ENCODE results near the gene DCTN4. TPM values are rescaled to one million over a fixed set of nuclear protein-coding genes. Genes with fewer than 3 reads are reported as not detected.

The DCTN4 gene
- total and polyA plus RNA-seq, 9 of the 15 experiments (the other 6 are each of a cell fraction or from before 2014, with no cell fraction given) = 20.4 to 64.9 (median 49.9) TPM

DNA sequence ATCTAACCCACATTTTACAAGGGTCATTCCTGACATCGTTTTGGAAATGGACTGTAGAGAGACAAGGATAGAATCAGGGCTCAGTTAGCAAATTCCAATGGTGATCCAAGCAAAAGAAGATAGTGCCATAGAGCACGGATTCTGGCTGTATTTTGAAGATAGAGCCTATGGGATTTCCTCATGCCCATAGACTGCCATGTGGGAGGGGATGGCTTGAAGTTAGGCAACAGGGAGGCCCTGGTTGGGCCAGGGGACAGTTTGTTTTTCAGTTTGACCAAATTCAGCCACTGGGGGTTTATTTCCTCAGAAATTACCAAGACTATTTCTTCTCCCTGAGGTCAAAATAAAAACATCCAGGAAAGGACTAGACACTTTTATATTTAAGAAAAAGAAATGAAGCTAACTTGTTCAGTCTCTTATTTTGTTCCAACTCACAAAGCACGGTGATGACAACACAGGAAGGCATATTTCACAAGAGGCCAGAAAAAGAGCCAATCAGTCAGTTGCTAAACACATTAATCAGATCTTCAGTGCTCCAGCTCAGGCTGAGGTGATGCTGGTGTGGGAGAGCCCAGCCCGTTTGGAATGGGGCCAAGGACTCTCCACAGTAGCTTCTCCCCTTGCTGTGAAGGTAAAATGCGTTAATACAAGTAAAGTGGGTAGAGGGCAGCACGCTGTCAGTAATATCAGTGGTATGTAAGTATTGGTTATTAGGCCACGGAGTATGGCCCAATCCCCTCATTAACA, 4.4 kb upstream of the DCTN4 start (continued):
- TF ChIP-seq PRDM10 (IDR thresholded peaks at IDR 0.05; ENCODE audit: partially characterized antibody) = peak; percentile 54
- no peak for TF ChIP-seq SRSF7 (optimal IDR thresholded peaks at IDR 0.05; ENCODE audit: low read depth, low read length)
- TF ChIP-seq PCBP2 (IDR thresholded peaks at IDR 0.05; ENCODE audit: low read depth, low read length, poor library complexity, severe bottlenecking) = no peak
- TF ChIP-seq, protein P1, sequence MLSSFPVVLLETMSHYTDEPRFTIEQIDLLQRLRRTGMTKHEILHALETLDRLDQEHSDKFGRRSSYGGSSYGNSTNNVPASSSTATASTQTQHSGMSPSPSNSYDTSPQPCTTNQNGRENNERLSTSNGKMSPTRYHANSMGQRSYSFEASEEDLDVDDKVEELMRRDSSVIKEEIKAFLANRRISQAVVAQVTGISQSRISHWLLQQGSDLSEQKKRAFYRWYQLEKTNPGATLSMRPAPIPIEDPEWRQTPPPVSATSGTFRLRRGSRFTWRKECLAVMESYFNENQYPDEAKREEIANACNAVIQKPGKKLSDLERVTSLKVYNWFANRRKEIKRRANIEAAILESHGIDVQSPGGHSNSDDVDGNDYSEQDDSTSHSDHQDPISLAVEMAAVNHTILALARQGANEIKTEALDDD (IDR thresholded peaks at IDR 0.05) = peak; percentile 82
- no peak for TF ChIP-seq HNRNPL (IDR thresholded peaks at IDR 0.05; ENCODE audit: low read depth, low read length)
- TF ChIP-seq, protein P2, sequence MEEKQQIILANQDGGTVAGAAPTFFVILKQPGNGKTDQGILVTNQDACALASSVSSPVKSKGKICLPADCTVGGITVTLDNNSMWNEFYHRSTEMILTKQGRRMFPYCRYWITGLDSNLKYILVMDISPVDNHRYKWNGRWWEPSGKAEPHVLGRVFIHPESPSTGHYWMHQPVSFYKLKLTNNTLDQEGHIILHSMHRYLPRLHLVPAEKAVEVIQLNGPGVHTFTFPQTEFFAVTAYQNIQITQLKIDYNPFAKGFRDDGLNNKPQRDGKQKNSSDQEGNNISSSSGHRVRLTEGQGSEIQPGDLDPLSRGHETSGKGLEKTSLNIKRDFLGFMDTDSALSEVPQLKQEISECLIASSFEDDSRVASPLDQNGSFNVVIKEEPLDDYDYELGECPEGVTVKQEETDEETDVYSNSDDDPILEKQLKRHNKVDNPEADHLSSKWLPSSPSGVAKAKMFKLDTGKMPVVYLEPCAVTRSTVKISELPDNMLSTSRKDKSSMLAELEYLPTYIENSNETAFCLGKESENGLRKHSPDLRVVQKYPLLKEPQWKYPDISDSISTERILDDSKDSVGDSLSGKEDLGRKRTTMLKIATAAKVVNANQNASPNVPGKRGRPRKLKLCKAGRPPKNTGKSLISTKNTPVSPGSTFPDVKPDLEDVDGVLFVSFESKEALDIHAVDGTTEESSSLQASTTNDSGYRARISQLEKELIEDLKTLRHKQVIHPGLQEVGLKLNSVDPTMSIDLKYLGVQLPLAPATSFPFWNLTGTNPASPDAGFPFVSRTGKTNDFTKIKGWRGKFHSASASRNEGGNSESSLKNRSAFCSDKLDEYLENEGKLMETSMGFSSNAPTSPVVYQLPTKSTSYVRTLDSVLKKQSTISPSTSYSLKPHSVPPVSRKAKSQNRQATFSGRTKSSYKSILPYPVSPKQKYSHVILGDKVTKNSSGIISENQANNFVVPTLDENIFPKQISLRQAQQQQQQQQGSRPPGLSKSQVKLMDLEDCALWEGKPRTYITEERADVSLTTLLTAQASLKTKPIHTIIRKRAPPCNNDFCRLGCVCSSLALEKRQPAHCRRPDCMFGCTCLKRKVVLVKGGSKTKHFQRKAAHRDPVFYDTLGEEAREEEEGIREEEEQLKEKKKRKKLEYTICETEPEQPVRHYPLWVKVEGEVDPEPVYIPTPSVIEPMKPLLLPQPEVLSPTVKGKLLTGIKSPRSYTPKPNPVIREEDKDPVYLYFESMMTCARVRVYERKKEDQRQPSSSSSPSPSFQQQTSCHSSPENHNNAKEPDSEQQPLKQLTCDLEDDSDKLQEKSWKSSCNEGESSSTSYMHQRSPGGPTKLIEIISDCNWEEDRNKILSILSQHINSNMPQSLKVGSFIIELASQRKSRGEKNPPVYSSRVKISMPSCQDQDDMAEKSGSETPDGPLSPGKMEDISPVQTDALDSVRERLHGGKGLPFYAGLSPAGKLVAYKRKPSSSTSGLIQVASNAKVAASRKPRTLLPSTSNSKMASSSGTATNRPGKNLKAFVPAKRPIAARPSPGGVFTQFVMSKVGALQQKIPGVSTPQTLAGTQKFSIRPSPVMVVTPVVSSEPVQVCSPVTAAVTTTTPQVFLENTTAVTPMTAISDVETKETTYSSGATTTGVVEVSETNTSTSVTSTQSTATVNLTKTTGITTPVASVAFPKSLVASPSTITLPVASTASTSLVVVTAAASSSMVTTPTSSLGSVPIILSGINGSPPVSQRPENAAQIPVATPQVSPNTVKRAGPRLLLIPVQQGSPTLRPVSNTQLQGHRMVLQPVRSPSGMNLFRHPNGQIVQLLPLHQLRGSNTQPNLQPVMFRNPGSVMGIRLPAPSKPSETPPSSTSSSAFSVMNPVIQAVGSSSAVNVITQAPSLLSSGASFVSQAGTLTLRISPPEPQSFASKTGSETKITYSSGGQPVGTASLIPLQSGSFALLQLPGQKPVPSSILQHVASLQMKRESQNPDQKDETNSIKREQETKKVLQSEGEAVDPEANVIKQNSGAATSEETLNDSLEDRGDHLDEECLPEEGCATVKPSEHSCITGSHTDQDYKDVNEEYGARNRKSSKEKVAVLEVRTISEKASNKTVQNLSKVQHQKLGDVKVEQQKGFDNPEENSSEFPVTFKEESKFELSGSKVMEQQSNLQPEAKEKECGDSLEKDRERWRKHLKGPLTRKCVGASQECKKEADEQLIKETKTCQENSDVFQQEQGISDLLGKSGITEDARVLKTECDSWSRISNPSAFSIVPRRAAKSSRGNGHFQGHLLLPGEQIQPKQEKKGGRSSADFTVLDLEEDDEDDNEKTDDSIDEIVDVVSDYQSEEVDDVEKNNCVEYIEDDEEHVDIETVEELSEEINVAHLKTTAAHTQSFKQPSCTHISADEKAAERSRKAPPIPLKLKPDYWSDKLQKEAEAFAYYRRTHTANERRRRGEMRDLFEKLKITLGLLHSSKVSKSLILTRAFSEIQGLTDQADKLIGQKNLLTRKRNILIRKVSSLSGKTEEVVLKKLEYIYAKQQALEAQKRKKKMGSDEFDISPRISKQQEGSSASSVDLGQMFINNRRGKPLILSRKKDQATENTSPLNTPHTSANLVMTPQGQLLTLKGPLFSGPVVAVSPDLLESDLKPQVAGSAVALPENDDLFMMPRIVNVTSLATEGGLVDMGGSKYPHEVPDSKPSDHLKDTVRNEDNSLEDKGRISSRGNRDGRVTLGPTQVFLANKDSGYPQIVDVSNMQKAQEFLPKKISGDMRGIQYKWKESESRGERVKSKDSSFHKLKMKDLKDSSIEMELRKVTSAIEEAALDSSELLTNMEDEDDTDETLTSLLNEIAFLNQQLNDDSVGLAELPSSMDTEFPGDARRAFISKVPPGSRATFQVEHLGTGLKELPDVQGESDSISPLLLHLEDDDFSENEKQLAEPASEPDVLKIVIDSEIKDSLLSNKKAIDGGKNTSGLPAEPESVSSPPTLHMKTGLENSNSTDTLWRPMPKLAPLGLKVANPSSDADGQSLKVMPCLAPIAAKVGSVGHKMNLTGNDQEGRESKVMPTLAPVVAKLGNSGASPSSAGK (IDR thresholded peaks at IDR 0.05) = peak; percentile 80
